Measurements from ENCODE around the gene FAM228B. TPM values are rescaled to one million over a fixed set of nuclear protein-coding genes. Genes with fewer than 3 reads are reported as not detected.
A peak's percentile ranks its signal among the peaks of the same experiment; 100 is the strongest.

FAM228B gene
- total and polyA plus RNA-seq, 9 of the 15 experiments (the other 6 are each of a cell fraction or from before 2014, with no cell fraction given), result 1.1 to 3.7 (median 2.6) TPM

GRCh38 chr2:24123195-24123921, at the start of gene FAM228B, which contains the start of gene PFN4 (continued):
- TF ChIP-seq ARID4B (CRISPR knock-in tag; IDR thresholded peaks at IDR 0.05), result peak; percentile 38; the same call in 1 of the 2 replicates
- TF ChIP-seq ZNF24 (IDR thresholded peaks at IDR 0.05), result no peak; the same call in none of the 2 replicates
- no peak for TF ChIP-seq MITF (IDR thresholded peaks at IDR 0.05)
- TF ChIP-seq HNRNPH1 (optimal IDR thresholded peaks at IDR 0.05; ENCODE audit: low read depth, low read length), result no peak
- peak; percentile 97 for TF ChIP-seq CXXC5 (CRISPR knock-in tag; IDR thresholded peaks at IDR 0.05)
- no peak for TF ChIP-seq ZNF324 (CRISPR knock-in tag; IDR thresholded peaks at IDR 0.05)
- peak; percentile 71; the same call in 1 of the 2 replicates for TF ChIP-seq CREB3L1 (IDR thresholded peaks at IDR 0.05; ENCODE audit: borderline replicate concordance, low read depth)
- TF ChIP-seq ETS2 (tag; IDR thresholded peaks at IDR 0.05; ENCODE audit: borderline replicate concordance, poor library complexity, severe bottlenecking), result no peak
- TF ChIP-seq AFF4 (CRISPR knock-in tag; IDR thresholded peaks at IDR 0.05), result peak; percentile 74
- no peak for TF ChIP-seq ZNF232 (CRISPR knock-in tag; IDR thresholded peaks at IDR 0.05)
- TF ChIP-seq ZFP1 (CRISPR knock-in tag; IDR thresholded peaks at IDR 0.05), result no peak
- TF ChIP-seq ARID3B (CRISPR knock-in tag; IDR thresholded peaks at IDR 0.05; ENCODE audit: borderline replicate concordance), result no peak
- no peak for TF ChIP-seq NFE2L1 (tag; IDR thresholded peaks at IDR 0.05; ENCODE audit: borderline replicate concordance, low read depth)
